ENCODE results near the gene MYO1B.

- TF ChIP-seq CTCF (conservative IDR thresholded peaks at IDR 0.05 in 1 of 2, IDR thresholded peaks at IDR 0.05 in 1 of 2; ENCODE audit: low read depth in 1 of 2, low read length in 2 of 2), result no peak
- no peak for TF ChIP-seq EZH2 (IDR thresholded peaks at IDR 0.05; ENCODE audit: low read length, missing control alignments)
Measured at GRCh38 chr2:191197096-191197495, 48.1 kb upstream of the MYO1B start.

Measured in fibroblast of lung (primary cell).